HepG2 (cell line): ENCODE measurements around the gene PTPN5. TPM values are rescaled to one million over a fixed set of nuclear protein-coding genes. Genes with fewer than 3 reads are reported as not detected.

Experiments used
- ATAC-seq: fragments of 200-7000 bp; cut with Tn5 transposase; 3 replicates; pipeline ENCODE4 v1.9.1; 2020; ENCODE audit warnings: mild to moderate bottlenecking, moderate library complexity
- BruUV-seq: library from RNA; stranded (reverse); fragments of 400-500 nt; replicated peaks from 2 replicates; lab custom pipeline; 2021; lab: Mats Ljungman, UMichigan
- CTCF ChIA-PET: fragments of 300-600 bp; formaldehyde crosslinking; extraction: SDS; loops from one replicate; lab custom pipeline; 2021; ENCODE audit warnings: low total read pairs, inconsistent platforms, low intra/inter-chr PET ratio; lab: Yijun Ruan, JAX
- POLR2A ChIA-PET: fragments of 350-600 bp; sonication (Branson Sonifier 250); formaldehyde crosslinking; loops from one replicate; lab custom pipeline; 2020; ENCODE audit warnings: antibody characterized with exemption, inconsistent platforms; lab: Yijun Ruan, JAX
- DNase-seq: peaks from one replicate; pipeline ENCODE4 v3.0.0-alpha.2; 2015; ENCODE audit warnings: low spot score
- FAIRE-seq: peaks from 3 replicates; lab custom pipeline; 2011; peaks lifted over from hg19 to GRCh38; lab: Jason Lieb, UNC
- H2AFZ ChIP-seq: one replicate; pipeline ENCODE4 v1.6.1; 2011; ENCODE audit warnings: low read length, inconsistent platforms
- H3K27ac ChIP-seq: fragments of 300-600 bp; 3 replicates; pipeline ENCODE4 v1.8.0; 2011; ENCODE audit warnings: mixed run types, mild to moderate bottlenecking, mixed read lengths, low read length, inconsistent platforms; ENCODE audit not compliant: insufficient read depth; ENCODE audit errors: extremely low read length
- H3K27me3 ChIP-seq, 2 experiments: fragments of 200-600 bp in 1 of 2; 2 replicates in 1 of 2; 3 replicates in 1 of 2; pipeline versions ENCODE4 v1.6.0 to v1.8.0; 2011; ENCODE audit warnings: low read length in 2 of 2, mild to moderate bottlenecking in 2 of 2, moderate library complexity in 2 of 2, inconsistent platforms in 1 of 2; ENCODE audit not compliant: insufficient read depth in 2 of 2, control insufficient read depth in 1 of 2
- H3K36me3 ChIP-seq, 2 experiments: fragments of 200-600 bp in 1 of 2; replicated peaks in 1 of 2; 2 replicates in 1 of 2; 3 replicates in 1 of 2; pipeline versions ENCODE4 v1.5.1 to v1.8.0; 2011; ENCODE audit warnings: low read length in 2 of 2, inconsistent platforms in 1 of 2; ENCODE audit not compliant: insufficient read depth in 2 of 2, control insufficient read depth in 1 of 2
- H3K4me1 ChIP-seq: 2 replicates; pipeline ENCODE4 v1.5.1; 2012; ENCODE audit warnings: low read length, inconsistent platforms; ENCODE audit not compliant: insufficient read depth
- H3K4me2 ChIP-seq: 2 replicates; pipeline ENCODE4 v1.6.0; 2011; ENCODE audit warnings: low read depth, low read length, inconsistent platforms
- H3K4me3 ChIP-seq, 3 experiments: fragments of 200-600 bp in 1 of 3; sonication (generic), shearing (Covaris generic) in 1 of 3; replicated peaks in 1 of 3; 2 replicates each; pipeline ENCODE4 v1.5.1; 2011 to 2016; ENCODE audit warnings: low read length in 3 of 3, inconsistent platforms in 2 of 3, low read depth in 2 of 3, mild to moderate bottlenecking in 2 of 3, control low read depth in 1 of 3, mixed read lengths in 1 of 3; ENCODE audit not compliant: insufficient read depth in 1 of 3
- H3K79me2 ChIP-seq: one replicate; pipeline ENCODE4 v1.6.1; 2011; ENCODE audit warnings: low read length, inconsistent platforms; ENCODE audit not compliant: insufficient read depth
- H3K9ac ChIP-seq: 2 replicates; pipeline ENCODE4 v1.6.0; 2011; ENCODE audit warnings: mild to moderate bottlenecking, low read depth, low read length, inconsistent platforms; ENCODE audit not compliant: insufficient read depth
- H3K9me3 ChIP-seq: 2 replicates; pipeline ENCODE4 v1.5.1; 2012; ENCODE audit warnings: mild to moderate bottlenecking, low read length
- H4K20me1 ChIP-seq: 2 replicates; pipeline ENCODE4 v1.6.0; 2011; ENCODE audit warnings: inconsistent platforms, mild to moderate bottlenecking, low read length, moderate library complexity; ENCODE audit not compliant: insufficient read depth
- ATF7 ChIP-seq, 2 experiments: fragments of 450-650 bp in 1 of 2; sonication (generic) in 1 of 2; formaldehyde crosslinking in 1 of 2; IDR thresholded peaks; 2 replicates each; pipeline versions ENCODE4 v1.4.0 to v1.6.1; 2016 to 2020; ENCODE audit warnings: antibody characterized with exemption in 1 of 2, mild to moderate bottlenecking in 1 of 2, missing genetic modification reagents in 1 of 2
- CREB1 ChIP-seq, 2 experiments: fragments of 450-650 bp in 1 of 2; IDR thresholded peaks; 2 replicates each; pipeline ENCODE4 v1.6.1; 2016 to 2017; ENCODE audit warnings: control low read depth in 1 of 2, mild to moderate bottlenecking in 1 of 2, missing compliant biosample characterization in 1 of 2, missing genetic modification characterization in 1 of 2
- NKX3-1 ChIP-seq: sonication (generic); formaldehyde crosslinking; IDR thresholded peaks from 2 replicates; pipeline ENCODE4 v1.5.0; 2020; ENCODE audit warnings: missing genetic modification reagents
- SAFB2 ChIP-seq: sonication (generic); formaldehyde crosslinking; IDR thresholded peaks from 2 replicates; pipeline ENCODE4 v1.5.1; 2020; ENCODE audit warnings: missing genetic modification reagents, low read depth, mild to moderate bottlenecking, borderline replicate concordance
- SOX5 ChIP-seq: IDR thresholded peaks from 2 replicates; pipeline ENCODE4 v1.6.1; 2016; ENCODE audit warnings: borderline replicate concordance
- WIZ ChIP-seq: sonication (generic); formaldehyde crosslinking; IDR thresholded peaks from 2 replicates; pipeline ENCODE4 v1.5.1; 2020; ENCODE audit warnings: mild to moderate bottlenecking, missing genetic modification reagents
- ZNF20 ChIP-seq: sonication (generic); formaldehyde crosslinking; IDR thresholded peaks from 2 replicates; pipeline ENCODE4 v1.4.0; 2020; ENCODE audit warnings: mild to moderate bottlenecking, moderate library complexity, missing genetic modification reagents
- ZNF577 ChIP-seq: sonication (generic); formaldehyde crosslinking; IDR thresholded peaks from 2 replicates; pipeline ENCODE4 v1.4.0; 2020; ENCODE audit warnings: mild to moderate bottlenecking, low read depth, missing genetic modification reagents, borderline replicate concordance
- ZNF616 ChIP-seq: sonication (generic); formaldehyde crosslinking; IDR thresholded peaks from 2 replicates; pipeline ENCODE4 v1.5.0; 2020; ENCODE audit warnings: low read depth, mild to moderate bottlenecking, missing genetic modification reagents
- WGBS: methylation state at CpG from one replicate; pipeline ENCODE4 v1.1.6; 2017; ENCODE audit warnings: low lambda C conversion rate; 5-methylcytosine and 5-hydroxymethylcytosine counted together
- in situ Hi-C: cut with HindIII; loops from 2 replicates; pipeline ENCODE4 v1.10.0; 2017; ENCODE audit warnings: low pct_unique_long_range_greater_than_20kb; ENCODE audit not compliant: extremely low pct_ligation_motif_present
- intact Hi-C: fragments of 100-400 bp; cut with micrococcal nuclease; formaldehyde crosslinking; loops from one replicate; pipeline ENCODE4 v1.10.0; 2022; ENCODE audit not compliant: unreplicated experiment
- polyA plus RNA-seq, 8 experiments: library from polyadenylated mRNA; depleted of rRNA in 3 of 8; stranded (reverse) in 7 of 8; unstranded in 1 of 8; fragments of >200 nt; fragmentation: Illumina TruSeq in 4 of 8; extraction: Trizol in 4 of 8; gene quantifications; 2 replicates each; pipeline versions ENCODE4 v1.2.1 to v1.2.3, GENCODE V29; 2011 to 2016; ENCODE audit warnings: low read depth in 4 of 8, missing spikeins in 1 of 8, mixed read lengths in 1 of 8; ENCODE audit not compliant: insufficient read depth in 1 of 8
- total RNA-seq, 5 experiments: library from RNA; depleted of rRNA; stranded (reverse); fragments of >200 nt; fragmentation: Illumina TruSeq; extraction: Trizol; gene quantifications; 2 replicates each; pipeline ENCODE4 v1.2.3, GENCODE V29; 2016; ENCODE audit warnings: low read depth in 1 of 5
- TF ChIP-seq, protein P1 (sequence below): sonication (generic); formaldehyde crosslinking; IDR thresholded peaks from 2 replicates; pipeline ENCODE4 v1.4.0; 2020; ENCODE audit warnings: missing genetic modification reagents, borderline replicate concordance

PTPN5 gene
- total and polyA plus RNA-seq, 2 of the 13 experiments (the other 11 are each of a cell fraction or from before 2014, with no cell fraction given): not detected

DNA sequence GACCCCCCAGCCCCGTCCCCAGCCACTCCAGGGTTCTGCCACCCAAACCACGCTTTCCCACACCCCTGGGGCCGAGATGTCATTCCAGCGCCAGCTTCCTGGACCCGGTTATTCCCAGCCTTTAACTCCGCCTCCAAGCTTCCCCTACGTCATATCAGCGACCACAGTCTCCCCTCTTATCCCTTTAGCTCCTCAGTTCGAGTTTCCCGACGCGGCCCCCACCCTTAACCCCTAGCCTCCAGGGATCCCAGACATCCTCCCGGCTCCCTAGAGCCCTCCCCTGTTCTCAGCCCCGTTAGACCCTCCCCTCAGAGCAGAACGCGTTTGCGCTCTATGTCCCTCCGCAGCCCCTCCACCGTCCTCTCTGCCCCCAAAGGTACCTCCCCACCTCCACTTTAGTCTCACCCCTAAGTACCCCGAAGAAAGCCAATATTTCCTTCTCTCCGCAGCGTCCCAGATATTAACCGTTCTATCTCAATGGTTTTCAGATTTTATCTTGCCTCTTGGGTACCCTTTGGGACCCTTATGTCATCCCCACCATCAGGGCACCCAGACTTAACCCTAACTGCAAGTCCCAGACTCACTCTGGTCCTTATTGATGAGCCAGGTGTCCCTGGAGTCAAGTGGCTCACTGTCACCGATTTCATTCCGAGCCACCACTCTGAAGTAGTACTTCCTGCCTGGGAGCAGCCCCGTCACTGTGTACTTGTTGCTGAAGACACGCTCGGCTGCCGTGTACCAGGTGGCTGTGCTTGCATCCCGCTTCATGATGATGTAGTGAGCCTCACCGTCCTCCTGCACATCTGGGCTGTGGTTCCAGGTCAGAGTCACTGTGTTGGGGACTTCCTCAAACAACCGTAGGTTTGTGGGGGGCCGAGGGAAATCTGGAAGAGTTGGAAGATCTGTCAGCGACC is 85.0 kb downstream of the PTPN5 start:
- Histone ChIP-seq H3K79me2 (no peaks in the 10 kb centered on the region), H3K36me3 (no peaks in the 10 kb centered on the region), H2AFZ (no peak overlapping the region), H3K4me1 (no peaks in the 10 kb centered on the region), H3K27ac (no peak overlapping the region), H3K4me3 (no peak overlapping the region), H3K27me3 (peaks cover 1 to 72% of the 10 kb centered on the region in 2 experiments; a peak in 4 of 5 replicates), H3K9ac (no peak overlapping the region), H4K20me1 (no peaks in the 10 kb centered on the region), H3K9me3 (no peaks in the 10 kb centered on the region), H3K4me2 (no peak overlapping the region)
- ATAC-seq: no peak
- FAIRE-seq: no peak
- intact Hi-C loops: no loop called here
- no peak for TF ChIP-seq ZNF616 (CRISPR knock-in tag)
- TF ChIP-seq CREB1 (IDR thresholded peaks at IDR 0.05): peak; percentile 65
- TF ChIP-seq CREB1 (CRISPR knock-in tag; IDR thresholded peaks at IDR 0.05): no peak
- WGBS: 29% methylated on average over 33 of the region's 34 CpGs
- no peak for DNase-seq
- ChIA-PET POLR2A (no interaction called here), CTCF (no interaction called here)
- no TSS peak for BruUV-seq
- in situ Hi-C loops: no loop called here

DNA sequence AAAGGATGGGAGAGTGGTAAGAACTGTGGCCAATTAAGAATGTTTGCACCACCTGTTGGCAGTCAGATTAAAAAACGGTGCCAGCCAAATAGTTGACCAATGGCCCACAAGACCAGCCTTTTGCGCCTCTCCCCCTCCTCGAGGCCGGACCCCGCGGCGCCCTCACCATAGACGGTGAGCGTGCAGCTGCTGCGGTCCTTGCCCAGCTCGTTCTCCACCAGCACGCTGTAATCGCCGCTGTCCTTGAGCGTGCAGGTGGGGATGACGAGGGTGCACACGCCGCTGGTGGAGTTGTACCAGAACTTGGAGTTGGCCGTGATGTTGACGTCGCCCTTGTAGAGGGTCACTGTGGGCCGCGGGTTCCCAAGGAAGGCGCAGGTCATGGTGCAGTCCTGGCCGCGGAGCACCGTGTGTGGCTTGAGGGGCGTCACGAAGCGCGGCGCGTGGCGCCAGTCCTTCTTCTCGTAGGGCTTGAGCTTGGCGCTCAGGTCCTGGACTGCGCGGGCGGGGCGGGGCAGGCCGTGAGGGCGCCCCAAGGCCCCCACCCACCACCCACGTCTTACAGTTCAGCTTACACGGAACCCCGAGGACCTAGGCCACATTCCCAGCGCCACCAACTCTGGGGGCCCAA is 85.8 kb downstream of the PTPN5 start:
- H3K9me3 ChIP-seq: no peaks in the 10 kb centered on the region
- H3K4me2 ChIP-seq: no peak overlapping the region
- H3K36me3 ChIP-seq: no peaks in the 10 kb centered on the region
- no peaks in the 10 kb centered on the region for H3K4me1 ChIP-seq
- peaks cover 1 to 74% of the 10 kb centered on the region in 2 experiments; a peak in 4 of 5 replicates for H3K27me3 ChIP-seq
- ChIA-PET CTCF (no interaction called here), POLR2A (no interaction called here)
- in situ Hi-C loops: no loop called here
- intact Hi-C loops: no loop called here
- H3K4me3 ChIP-seq: no peak overlapping the region; a peak in 1 of 6 replicates
- H2AFZ ChIP-seq: no peak overlapping the region
- H4K20me1 ChIP-seq: no peaks in the 10 kb centered on the region
- ATAC-seq: no peak
- no peak overlapping the region for H3K27ac ChIP-seq
- 21% methylated on average over 2 of the region's 46 CpGs for WGBS
- no TSS peak for BruUV-seq
- TF ChIP-seq WIZ: no peak
- TF ChIP-seq ATF7 (IDR thresholded peaks at IDR 0.05): no peak
- TF ChIP-seq ATF7 (CRISPR knock-in tag; IDR thresholded peaks at IDR 0.05): no peak
- TF ChIP-seq SAFB2 (CRISPR knock-in tag): no peak
- TF ChIP-seq NKX3-1 (CRISPR knock-in tag): no peak
- TF ChIP-seq ZNF20: no peak
- TF ChIP-seq, protein P1, sequence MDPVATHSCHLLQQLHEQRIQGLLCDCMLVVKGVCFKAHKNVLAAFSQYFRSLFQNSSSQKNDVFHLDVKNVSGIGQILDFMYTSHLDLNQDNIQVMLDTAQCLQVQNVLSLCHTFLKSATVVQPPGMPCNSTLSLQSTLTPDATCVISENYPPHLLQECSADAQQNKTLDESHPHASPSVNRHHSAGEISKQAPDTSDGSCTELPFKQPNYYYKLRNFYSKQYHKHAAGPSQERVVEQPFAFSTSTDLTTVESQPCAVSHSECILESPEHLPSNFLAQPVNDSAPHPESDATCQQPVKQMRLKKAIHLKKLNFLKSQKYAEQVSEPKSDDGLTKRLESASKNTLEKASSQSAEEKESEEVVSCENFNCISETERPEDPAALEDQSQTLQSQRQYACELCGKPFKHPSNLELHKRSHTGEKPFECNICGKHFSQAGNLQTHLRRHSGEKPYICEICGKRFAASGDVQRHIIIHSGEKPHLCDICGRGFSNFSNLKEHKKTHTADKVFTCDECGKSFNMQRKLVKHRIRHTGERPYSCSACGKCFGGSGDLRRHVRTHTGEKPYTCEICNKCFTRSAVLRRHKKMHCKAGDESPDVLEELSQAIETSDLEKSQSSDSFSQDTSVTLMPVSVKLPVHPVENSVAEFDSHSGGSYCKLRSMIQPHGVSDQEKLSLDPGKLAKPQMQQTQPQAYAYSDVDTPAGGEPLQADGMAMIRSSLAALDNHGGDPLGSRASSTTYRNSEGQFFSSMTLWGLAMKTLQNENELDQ (CRISPR knock-in tag): no peak
- no peak for TF ChIP-seq SOX5 (CRISPR knock-in tag)
- TF ChIP-seq ZNF577 (CRISPR knock-in tag): no peak
- no peak for FAIRE-seq
- H3K9ac ChIP-seq: no peak overlapping the region
- DNase-seq: no peak
- H3K79me2 ChIP-seq: no peaks in the 10 kb centered on the region
